Heart left ventricle (tissue), 16 donors: ENCODE measurements around the gene CTF1. TPM values are rescaled to one million over a fixed set of nuclear protein-coding genes. Genes with fewer than 3 reads are reported as not detected.

Experiments
- ATAC-seq, 4 donors: fragments of 200-7000 bp; cut with Tn5 transposase; one replicate each; pipeline ENCODE4 v1.9.1; 2020 to 2022; ENCODE audit warnings: moderate library complexity in 4 of 4, mild to moderate bottlenecking in 3 of 4, moderate number of reproducible peaks in 1 of 4
- DNase-seq, 5 donors: peaks; one replicate each; pipeline ENCODE4 v3.0.0-alpha.2; 2020
- H3K27ac ChIP-seq, 12 donors: fragments of 200-600 bp; sonication (generic) in 4 of 12; one replicate each; pipeline versions ENCODE4 v1.5.0 to v1.8.0; 2016 to 2022; ENCODE audit warnings: mild to moderate bottlenecking in 2 of 12
- H3K27me3 ChIP-seq, 9 donors: fragments of 200-600 bp; sonication (generic) in 2 of 9; one replicate each; pipeline versions ENCODE4 v1.5.1 to v1.8.0; 2016 to 2022; ENCODE audit warnings: mild to moderate bottlenecking in 3 of 9
- H3K36me3 ChIP-seq, 9 donors: fragments of 200-600 bp; sonication (generic) in 2 of 9; one replicate each; pipeline versions ENCODE4 v1.5.0 to v1.8.0; 2018 to 2022; ENCODE audit warnings: mild to moderate bottlenecking in 2 of 9
- H3K4me1 ChIP-seq, 12 donors: fragments of 200-600 bp; sonication (generic) in 4 of 12; one replicate each; pipeline versions ENCODE4 v1.5.0 to v1.8.0; 2016 to 2022; ENCODE audit warnings: mild to moderate bottlenecking in 3 of 12
- H3K4me3 ChIP-seq, 12 donors: fragments of 200-600 bp; sonication (generic) in 4 of 12; one replicate each; pipeline versions ENCODE4 v1.5.0 to v1.8.0; 2017 to 2022; ENCODE audit warnings: mild to moderate bottlenecking in 9 of 12, moderate library complexity in 4 of 12
- H3K9me3 ChIP-seq, 12 donors: fragments of 200-600 bp; sonication (generic) in 4 of 12; one replicate each; pipeline versions ENCODE4 v1.5.0 to v1.8.0; 2016 to 2022; ENCODE audit warnings: mild to moderate bottlenecking in 1 of 12
- POLR2A ChIP-seq, 2 donors: fragments of 450-650 bp; IDR thresholded peaks; one replicate each; pipeline ENCODE4 v1.6.1; 2017; ENCODE audit warnings: antibody characterized with exemption in 2 of 2, mild to moderate bottlenecking in 2 of 2, moderate library complexity in 2 of 2
- WGBS, 4 donors: extraction: QIAGEN DNeasy Blood & Tissue Kit in 2 of 4; methylation state at CpG; one replicate each; pipeline versions ENCODE4 v1.1.5 to v1.1.7; 2013 to 2018; 5-methylcytosine and 5-hydroxymethylcytosine counted together
- intact Hi-C, 10 donors: fragments of 100-400 bp; cut with DNase I; formaldehyde crosslinking; loops; one replicate each; pipeline versions ENCODE4 v1.11.1 to v1.14.2; 2022
- polyA plus RNA-seq, 2 donors: library from polyadenylated mRNA; stranded (reverse); fragments of 200-250 nt; gene quantifications; one replicate each; pipeline ENCODE4 v1.2.3, GENCODE V29; 2013
- total RNA-seq, 9 donors: library from RNA; depleted of rRNA in 2 of 9; stranded (reverse); fragments of >200 nt in 2 of 9; fragmentation: NEBNext Ultra II Directional in 3 of 9; extraction: Animal tissue kit (Norgen Biotek cat#: 25700) in 3 of 9; gene quantifications; one replicate each; pipeline versions ENCODE4 v1.1.0 to v1.2.4, GENCODE V29; 2016 to 2023
- TF ChIP-seq, protein P1 (sequence below), 12 donors: fragments of 200-600 bp; sonication (generic) in 4 of 12; IDR thresholded peaks; one replicate each; pipeline versions ENCODE4 v1.5.0 to v1.8.0; 2018 to 2022; ENCODE audit warnings: antibody characterized with exemption in 12 of 12, mild to moderate bottlenecking in 5 of 12
- donor health status: ischemic (EF 13 %, LVEDD 7.1; RV severe dilation, severe dysfunction).
- donor health status: healthy with polysubstance abuse.
- donor health status: DM: no; HTN: yes; CAD: no.
- donor health status: DM: no; HTN: no; CAD: no.
- donor health status: ischemic (EF 25% LVEDD 6.9; RV normal size, moderate dysfunction).
- donor health status: ischemic (EF 25% LVEDD 5.7; RV mildly dilated, moderate dysfunction).
- donor health status: healthy.
- donor health status: DM: yes; HTN: yes; CAD: no.
- donor health status: ischemic (EF 35%, LVEDD 5.7; RV mildly dilated, moderate dysfunction).
- donor health status: nonischemic (EF 11% LVEDD 7.7; RV severe dilation, severe dysfunction).
- donor health status: DM: yes; HTN: yes; CAD: no.
- donor health status: PGD.
- donor health status: ischemic (EF 29% LVEDD 5.4; RV normal size, mild dysfunction).
- donor health status: nonischemic (EF 23%, LVEDD 6.1; RV moderate dilation, normal function).

The CTF1 gene
- total and polyA plus RNA-seq, 11 donors: 3.7 to 22.2 (median 12.2) TPM

GRCh38 chr16:30899794-30900193, 3.4 kb downstream of the CTF1 start:
- intact Hi-C loops: loop anchor here in 7 of 10 donors (5.0 to 10.0 kb wide), 3 partner anchors 52 to 57 kb away; partner anchors contain the start of gene SETD1A (in 1 of the 7)
- Histone ChIP-seq H3K36me3 (no peaks in the 10 kb centered on the region), H3K4me3 (no peak overlapping the region), H3K27me3 (no peaks in the 10 kb centered on the region), H3K27ac (no peak overlapping the region), H3K4me1 (peaks cover 0 to 56% (median 35%) of the 10 kb centered on the region in 12 donors), H3K9me3 (no peaks in the 10 kb centered on the region)
- TF ChIP-seq POLR2A (IDR thresholded peaks at IDR 0.05): no peak
- TF ChIP-seq, protein P1, sequence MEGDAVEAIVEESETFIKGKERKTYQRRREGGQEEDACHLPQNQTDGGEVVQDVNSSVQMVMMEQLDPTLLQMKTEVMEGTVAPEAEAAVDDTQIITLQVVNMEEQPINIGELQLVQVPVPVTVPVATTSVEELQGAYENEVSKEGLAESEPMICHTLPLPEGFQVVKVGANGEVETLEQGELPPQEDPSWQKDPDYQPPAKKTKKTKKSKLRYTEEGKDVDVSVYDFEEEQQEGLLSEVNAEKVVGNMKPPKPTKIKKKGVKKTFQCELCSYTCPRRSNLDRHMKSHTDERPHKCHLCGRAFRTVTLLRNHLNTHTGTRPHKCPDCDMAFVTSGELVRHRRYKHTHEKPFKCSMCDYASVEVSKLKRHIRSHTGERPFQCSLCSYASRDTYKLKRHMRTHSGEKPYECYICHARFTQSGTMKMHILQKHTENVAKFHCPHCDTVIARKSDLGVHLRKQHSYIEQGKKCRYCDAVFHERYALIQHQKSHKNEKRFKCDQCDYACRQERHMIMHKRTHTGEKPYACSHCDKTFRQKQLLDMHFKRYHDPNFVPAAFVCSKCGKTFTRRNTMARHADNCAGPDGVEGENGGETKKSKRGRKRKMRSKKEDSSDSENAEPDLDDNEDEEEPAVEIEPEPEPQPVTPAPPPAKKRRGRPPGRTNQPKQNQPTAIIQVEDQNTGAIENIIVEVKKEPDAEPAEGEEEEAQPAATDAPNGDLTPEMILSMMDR (IDR thresholded peaks at IDR 0.05): no peak
- ATAC-seq: no peak
- no peak for DNase-seq
- 85 to 100% (median 91%) methylated on average over 2 of the region's 2 CpGs for WGBS, 4 donors

- DNase-seq: no peak
- Histone ChIP-seq H3K27ac (no peak overlapping the region), H3K27me3 (no peaks in the 10 kb centered on the region), H3K4me3 (no peak overlapping the region), H3K9me3 (no peaks in the 10 kb centered on the region), H3K36me3 (no peaks in the 10 kb centered on the region), H3K4me1 (peaks cover 0 to 50% (median 30%) of the 10 kb centered on the region in 12 donors)
- intact Hi-C loops: loop anchor here in 6 of 10 donors (5.0 kb wide), 2 partner anchors 53 to 58 kb away; no protein-coding TSS in a partner anchor
- 96 to 99% (median 97%) methylated on average over 5 of the region's 5 CpGs for WGBS, 4 donors
- no peak for TF ChIP-seq POLR2A (IDR thresholded peaks at IDR 0.05)
- TF ChIP-seq, protein P1 (IDR thresholded peaks at IDR 0.05): no peak
- no peak for ATAC-seq
Observed at GRCh38 chr16:30900588-30900987, 4.2 kb downstream of the CTF1 start.

DNA sequence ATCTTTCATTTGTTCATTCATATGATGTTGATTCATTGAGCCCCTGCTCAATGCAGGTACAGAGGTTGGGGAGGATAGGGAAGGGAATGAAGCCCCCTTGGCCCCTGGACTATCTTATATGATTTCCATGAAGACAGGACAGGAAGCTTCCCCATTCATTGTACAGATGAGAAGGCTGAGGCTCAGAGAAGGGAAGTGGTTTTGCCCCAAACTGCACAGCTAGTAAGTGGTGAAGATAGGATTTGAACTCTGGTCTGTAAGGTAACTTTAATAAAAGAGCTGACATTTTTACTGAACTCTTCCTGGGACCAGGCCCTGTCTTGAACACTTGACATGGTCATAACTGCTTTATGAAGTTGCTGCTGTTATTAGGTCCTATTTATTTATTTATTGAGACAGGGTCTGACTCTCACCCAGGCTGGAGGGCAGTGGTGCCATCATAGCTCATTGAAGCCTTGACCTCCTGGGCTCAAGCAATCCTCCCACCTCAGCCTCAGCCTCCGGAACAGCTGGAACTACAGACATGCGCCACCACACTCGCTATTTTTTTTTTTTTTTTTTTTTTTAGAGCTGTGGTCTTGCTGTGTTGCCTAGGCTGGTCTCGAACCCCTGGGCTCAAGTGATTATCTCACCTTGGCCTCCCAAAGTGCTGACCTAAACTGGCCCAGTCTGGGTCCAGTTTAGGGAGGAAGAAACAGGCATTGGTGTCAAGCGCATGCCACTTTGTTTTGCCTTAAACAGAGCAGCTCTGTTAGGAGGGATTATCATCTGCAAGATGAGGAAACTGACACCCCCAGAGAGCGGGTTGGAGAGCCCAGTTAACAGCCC, 5.0 kb downstream of the CTF1 start:
- H3K4me1 ChIP-seq: peaks cover 0 to 42% (median 24%) of the 10 kb centered on the region in 12 donors
- ATAC-seq (no peak), DNase-seq (no peak)
- peak overlapping the region; percentile 44 to 96 (median 92) for H3K27ac ChIP-seq
- 40 to 46% (median 45%) methylated on average over 6 of the region's 6 CpGs for WGBS, 4 donors
- H3K4me3 ChIP-seq: peak overlapping the region in 11 of 12 donors; percentile 32 to 72 (median 63)
- H3K27me3 ChIP-seq: no peaks in the 10 kb centered on the region
- no peaks in the 10 kb centered on the region for H3K9me3 ChIP-seq
- no peaks in the 10 kb centered on the region for H3K36me3 ChIP-seq
- TF ChIP-seq POLR2A (IDR thresholded peaks at IDR 0.05): no peak
- TF ChIP-seq, protein P1 (IDR thresholded peaks at IDR 0.05): no peak
- intact Hi-C loops: loop anchor here in 8 of 10 donors (1.0 to 5.0 kb wide), 4 partner anchors 21 to 59 kb away; no protein-coding TSS in a partner anchor
